SH-SY5Y (cell line): Measurements from ENCODE around the gene UBAC2.

ENCODE experiments used
- GATA2 ChIP-seq: IDR thresholded peaks from 2 replicates; pipeline ENCODE4 v1.6.1; 2011; ENCODE audit warnings: mild to moderate bottlenecking, low read depth, low read length
- GATA3 ChIP-seq: IDR thresholded peaks from 2 replicates; pipeline ENCODE4 v1.6.1; 2011; ENCODE audit warnings: low read depth, mild to moderate bottlenecking, low read length, moderate library complexity

GRCh38 chr13:99257291-99257690, 56.6 kb downstream of the UBAC2 start:
- TF ChIP-seq GATA2 (no peak), GATA3 (no peak)
